Endothelial cell of hepatic sinusoid (primary cell): ENCODE results near the gene SPATA32.

Source experiments
- in situ Hi-C: cut with HindIII; loops from 2 replicates; pipeline ENCODE4 v1.10.0; 2017; ENCODE audit warnings: low sequenced_read_pairs

Gene SPATA32

DNA sequence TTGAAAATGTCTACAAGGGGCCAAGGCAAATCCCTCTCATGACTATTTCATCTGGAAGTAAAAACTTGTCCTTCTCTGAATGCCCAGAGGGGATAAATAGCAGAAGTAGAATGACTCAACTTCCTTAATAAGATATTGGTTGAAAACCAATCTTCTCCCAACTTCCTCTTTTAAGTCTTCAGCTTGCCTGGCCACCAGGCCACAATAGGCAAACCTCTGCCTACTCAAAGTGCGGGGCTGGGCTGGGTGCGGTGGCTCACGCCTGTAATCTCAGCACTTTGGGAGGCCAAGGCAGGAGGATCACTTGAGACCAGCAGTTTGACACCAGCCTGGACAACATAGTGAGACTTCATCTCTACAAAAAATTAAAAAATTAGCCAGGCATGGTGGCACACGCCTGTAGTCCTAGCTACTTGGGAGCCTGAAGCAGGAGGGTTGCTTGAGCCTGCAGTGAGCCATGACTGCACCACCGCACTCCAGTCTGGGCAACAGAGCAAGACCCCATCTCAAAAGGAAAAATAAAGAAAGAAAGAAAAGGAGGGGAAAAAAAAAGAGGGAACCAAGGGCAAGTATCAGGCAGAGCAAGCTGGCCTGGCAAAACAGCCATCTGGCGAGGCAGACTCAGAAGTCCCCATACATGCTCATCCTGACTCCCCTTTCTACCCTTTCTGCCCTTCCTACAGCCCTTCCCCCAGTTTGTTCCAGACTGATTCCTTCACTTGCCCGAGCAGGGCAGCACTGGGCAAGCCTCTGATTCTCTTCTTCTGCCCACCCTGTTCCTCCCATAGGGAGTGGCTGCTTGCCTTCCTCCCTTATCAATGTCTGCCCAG is 34.3 kb upstream of the SPATA32 start:
- in situ Hi-C loops: no loop called here

GRCh38 chr17:45294506-45294905 is 32.6 kb upstream of the SPATA32 start:
- in situ Hi-C loops: no loop called here

- in situ Hi-C loops: no loop called here
Measured at GRCh38 chr17:45293413-45294211, 31.7 kb upstream of the SPATA32 start.

- in situ Hi-C loops: no loop called here
Measured at GRCh38 chr17:45292696-45293412, 31.0 kb upstream of the SPATA32 start.

GRCh38 chr17:45291171-45291805 is 29.4 kb upstream of the SPATA32 start:
- in situ Hi-C loops: no loop called here

DNA sequence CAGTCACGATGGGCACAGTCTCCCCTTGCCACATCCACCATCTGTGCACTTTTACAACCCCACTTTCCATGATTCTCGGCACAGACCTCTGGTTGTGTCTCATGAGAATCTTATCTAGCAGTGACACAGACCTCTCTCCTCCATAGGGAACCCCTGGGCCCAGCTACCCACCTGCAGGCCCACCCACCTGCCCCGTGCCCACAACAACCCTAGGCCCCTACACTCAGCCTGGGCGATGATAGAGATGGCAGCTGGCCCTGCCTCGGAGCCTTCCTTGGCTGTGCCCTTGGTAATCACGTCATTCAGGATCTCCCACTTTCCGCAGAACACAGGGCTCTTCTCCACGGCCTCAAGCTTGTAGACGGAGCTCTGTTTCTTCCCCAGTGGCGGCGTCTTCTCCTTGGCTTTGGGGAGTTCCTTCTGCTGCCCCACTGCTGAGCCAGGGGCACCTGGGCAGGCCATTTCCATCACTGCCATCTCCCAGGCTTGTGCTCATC is 28.4 kb upstream of the SPATA32 start:
- in situ Hi-C loops: no loop called here

DNA sequence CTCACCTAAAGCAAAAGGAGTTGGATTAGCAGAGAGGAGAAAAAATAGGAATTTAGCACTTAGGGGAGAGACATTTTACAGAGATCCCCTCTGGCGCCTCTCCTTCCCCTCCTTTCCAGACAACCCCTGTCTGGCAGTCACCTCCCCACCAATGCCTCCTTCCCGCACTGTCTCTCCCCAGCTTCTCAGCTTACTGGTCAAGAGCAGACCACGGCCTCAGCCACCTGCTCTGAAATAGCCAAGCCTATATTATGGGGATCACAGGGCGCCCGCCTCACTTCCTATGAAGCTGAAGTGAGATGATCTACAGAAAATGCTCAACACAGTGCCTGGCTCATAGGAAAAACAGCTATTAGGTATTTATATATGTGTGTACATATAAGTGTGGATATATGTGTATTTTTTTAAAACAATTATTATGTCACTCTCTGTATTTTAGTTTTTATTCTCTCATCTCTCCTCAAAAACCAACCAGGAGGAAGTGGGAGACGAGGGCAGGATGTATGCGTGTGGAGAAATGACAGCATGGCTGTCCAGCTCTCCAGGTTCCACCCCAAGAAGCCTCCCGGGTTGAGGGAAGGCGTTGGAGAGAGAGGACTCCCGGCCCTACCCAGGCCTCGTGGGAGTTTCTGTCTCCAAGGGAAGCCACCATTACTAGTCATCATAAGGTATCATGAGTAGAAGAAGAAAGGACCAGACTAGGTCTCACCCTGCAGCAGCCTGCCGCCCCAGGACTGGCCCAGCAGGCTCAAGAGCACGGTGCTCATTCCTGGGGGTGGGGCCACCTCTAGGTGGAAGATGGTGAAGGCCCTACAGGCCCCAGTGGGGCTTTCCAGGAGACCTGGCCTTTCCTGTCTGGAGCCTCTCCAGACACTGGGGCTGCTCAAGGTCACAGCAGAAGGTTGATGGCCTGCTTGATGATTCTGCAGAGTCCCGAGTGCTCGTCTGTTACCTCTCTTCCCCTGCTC is 27.7 kb upstream of the SPATA32 start:
- in situ Hi-C loops: no loop called here

GRCh38 chr17:45288825-45289224 is 26.9 kb upstream of the SPATA32 start:
- in situ Hi-C loops: no loop called here

DNA sequence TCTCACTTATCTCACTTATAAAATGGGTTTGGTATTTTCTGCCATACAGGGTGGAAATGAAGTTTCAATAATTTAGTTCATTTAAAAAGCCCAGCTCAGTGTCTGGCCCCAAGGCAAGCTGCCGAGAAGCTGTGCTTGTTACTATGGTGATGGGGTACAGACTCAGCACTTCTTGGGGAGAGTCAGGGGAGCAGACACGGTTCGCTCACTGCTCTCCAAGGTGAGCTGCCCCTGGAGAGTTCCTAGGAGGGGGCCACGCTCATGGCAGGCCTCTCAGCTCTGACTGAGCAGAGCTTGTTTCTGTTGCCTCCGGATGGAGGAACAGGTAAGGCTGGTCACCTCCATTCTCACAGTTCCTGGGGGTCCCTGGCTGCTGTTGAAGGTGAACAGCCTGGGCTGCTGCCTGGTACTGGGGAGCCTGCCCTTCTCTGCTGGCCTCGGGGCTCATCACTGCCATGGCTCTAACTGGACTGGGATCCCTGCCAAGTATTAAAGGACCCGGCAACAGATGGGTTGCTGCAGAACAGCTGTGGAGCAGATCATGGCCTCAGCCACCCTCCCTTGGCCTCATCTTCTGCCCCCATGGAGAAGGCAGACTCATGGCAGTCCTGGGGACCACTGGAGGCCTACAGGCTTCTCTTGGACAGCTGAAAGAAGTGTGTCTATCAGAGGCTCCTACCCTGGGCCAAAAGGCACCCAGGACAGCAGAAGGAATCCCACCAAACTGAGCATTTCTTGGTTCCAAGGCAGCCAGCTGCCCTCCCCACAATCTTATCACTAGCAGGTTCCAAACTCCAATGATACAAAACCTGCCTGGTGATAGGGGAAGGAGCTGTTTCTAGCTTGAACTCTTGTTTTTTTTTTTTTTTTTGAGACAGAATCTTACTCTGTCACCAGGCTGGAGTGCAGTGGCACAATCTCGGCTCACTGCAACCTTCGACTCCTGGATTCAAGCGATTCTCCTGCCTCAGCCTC is 25.9 kb upstream of the SPATA32 start:
- in situ Hi-C loops: no loop called here

DNA sequence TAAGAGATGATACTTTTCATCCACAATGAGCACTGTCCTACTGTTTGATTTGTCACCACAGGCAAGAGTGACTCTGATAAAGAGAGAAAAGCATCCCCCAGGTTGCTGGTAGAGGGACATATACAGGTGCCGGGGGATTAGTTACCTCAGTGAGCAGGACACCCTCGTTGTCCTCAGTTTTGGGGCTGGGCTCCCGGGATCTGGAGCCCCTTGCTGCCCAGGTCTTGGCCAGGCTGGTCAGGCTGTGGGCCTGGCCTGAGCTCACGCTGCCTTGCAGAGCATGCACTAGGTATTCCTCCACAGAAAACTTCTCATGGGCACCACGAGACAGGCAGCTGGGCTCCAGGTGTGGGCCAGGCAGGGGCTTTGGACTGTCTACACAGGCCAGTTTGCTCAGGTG is 24.4 kb upstream of the SPATA32 start:
- in situ Hi-C loops: no loop called here

GRCh38 chr17:45284176-45285140 is 22.6 kb upstream of the SPATA32 start:
- in situ Hi-C loops: no loop called here

DNA sequence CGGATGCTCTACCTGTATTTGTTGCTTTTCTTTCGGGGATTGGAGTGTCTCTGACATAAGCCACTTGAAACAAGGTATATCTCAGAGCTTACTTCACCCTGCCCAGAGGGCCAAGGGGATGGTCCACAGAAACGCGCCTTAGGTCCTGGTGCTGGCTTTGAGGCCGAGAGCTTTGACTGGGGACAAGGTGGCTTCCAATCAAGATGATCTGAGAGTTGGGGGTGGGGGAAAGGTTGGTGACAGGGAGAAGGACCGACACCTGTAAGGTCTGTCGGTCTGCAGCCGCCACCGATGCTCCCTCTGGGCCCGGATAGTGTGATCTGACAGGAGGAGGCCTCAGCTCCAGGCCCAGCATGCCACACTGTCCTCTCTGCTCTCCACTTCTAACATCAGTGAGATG is 21.8 kb upstream of the SPATA32 start:
- in situ Hi-C loops: no loop called here

GRCh38 chr17:45282683-45283644 is 21.1 kb upstream of the SPATA32 start:
- in situ Hi-C loops: no loop called here

DNA sequence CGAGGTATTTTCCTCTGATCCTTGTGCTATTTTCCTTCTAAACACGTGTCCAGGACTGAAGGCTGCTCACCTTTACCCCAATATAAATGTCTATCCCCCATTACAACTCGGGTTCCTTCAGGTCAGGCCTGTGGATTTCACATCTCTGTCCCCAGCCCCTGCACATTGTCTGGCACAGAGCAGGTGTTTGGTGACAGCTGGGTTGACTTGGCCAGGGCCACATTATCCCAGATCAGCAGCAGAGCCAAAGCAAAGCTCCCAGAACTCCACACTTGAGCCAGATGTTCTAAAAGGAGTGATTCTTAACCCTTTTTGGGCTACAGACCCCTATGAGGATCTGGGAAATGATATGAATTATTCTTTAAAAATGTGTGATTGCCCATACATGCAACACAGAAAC is 18.0 kb upstream of the SPATA32 start:
- in situ Hi-C loops: no loop called here

DNA sequence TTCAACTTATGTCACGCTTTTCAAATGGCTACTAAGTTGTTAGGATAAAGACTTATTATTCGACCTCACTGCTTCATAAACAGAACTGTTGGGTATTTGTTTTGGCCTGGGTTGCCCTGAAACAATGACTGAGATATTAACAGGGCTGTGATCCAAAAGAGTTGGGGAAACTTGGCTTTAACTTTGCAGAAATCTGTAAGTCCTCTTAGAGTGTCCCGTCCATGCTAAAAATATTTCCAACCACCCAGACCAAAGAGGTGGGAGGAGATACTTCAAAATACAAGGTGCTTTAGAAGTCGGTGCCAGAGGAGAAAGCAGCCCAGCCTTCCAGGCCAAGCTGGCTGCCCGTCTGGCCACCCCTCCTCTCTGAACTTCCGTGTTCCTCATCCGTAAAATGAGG is 16.1 kb upstream of the SPATA32 start:
- in situ Hi-C loops: no loop called here

GRCh38 chr17:45277216-45277849 is 15.4 kb upstream of the SPATA32 start:
- in situ Hi-C loops: no loop called here
